Smooth muscle cell (in vitro differentiated cells): ENCODE results near the gene FAM53B. TPM values are rescaled to one million over a fixed set of nuclear protein-coding genes. Genes with fewer than 3 reads are reported as not detected.

Experiments
- DNase-seq: peaks from one replicate; lab custom pipeline; 2025; ENCODE audit not compliant: unreplicated experiment; lab: John Stamatoyannopoulos, UW
- H2AFZ ChIP-seq: fragments of 200-600 bp; sonication (generic); 2 replicates; pipeline ENCODE4 v1.6.0; 2016; ENCODE audit warnings: antibody characterized with exemption, low read depth, mild to moderate bottlenecking
- H3F3A ChIP-seq: fragments of 200-600 bp; sonication (generic); 2 replicates; pipeline ENCODE4 v1.6.0; 2017; ENCODE audit warnings: antibody characterized with exemption, low read depth
- H3K27ac ChIP-seq: fragments of 200-600 bp; sonication (generic); 2 replicates; pipeline ENCODE4 v1.5.1; 2016; ENCODE audit warnings: low read depth, mild to moderate bottlenecking
- H3K27me3 ChIP-seq: fragments of 200-600 bp; sonication (generic); 2 replicates; pipeline ENCODE4 v1.6.1; 2016; ENCODE audit warnings: low read depth, mild to moderate bottlenecking
- H3K36me3 ChIP-seq: fragments of 200-600 bp; sonication (generic); 2 replicates; pipeline ENCODE4 v1.5.1; 2016; ENCODE audit warnings: low read depth
- H3K4me1 ChIP-seq: fragments of 200-600 bp; sonication (generic); 2 replicates; pipeline ENCODE4 v1.5.1; 2016; ENCODE audit warnings: low read depth
- H3K4me2 ChIP-seq: fragments of 200-600 bp; sonication (generic); 2 replicates; pipeline ENCODE4 v1.6.0; 2016; ENCODE audit warnings: mild to moderate bottlenecking
- H3K4me3 ChIP-seq: fragments of 200-600 bp; sonication (generic); 2 replicates; pipeline ENCODE4 v1.5.1; 2016; ENCODE audit warnings: mild to moderate bottlenecking
- H3K79me2 ChIP-seq: fragments of 200-600 bp; sonication (generic); 2 replicates; pipeline ENCODE4 v1.6.0; 2016; ENCODE audit warnings: low read depth, mild to moderate bottlenecking
- H3K9ac ChIP-seq: fragments of 200-600 bp; sonication (generic); 2 replicates; pipeline ENCODE4 v1.6.0; 2016; ENCODE audit warnings: low read depth
- H3K9me3 ChIP-seq: fragments of 200-600 bp; sonication (generic); replicated peaks from 2 replicates; pipeline ENCODE4 v1.5.1; 2016; ENCODE audit warnings: low read depth
- H4K20me1 ChIP-seq: fragments of 200-600 bp; sonication (generic); 2 replicates; pipeline ENCODE4 v1.6.0; 2016; ENCODE audit warnings: low read depth
- CTCF ChIP-seq: fragments of 200-600 bp; sonication (generic); IDR thresholded peaks from 2 replicates; pipeline ENCODE4 v1.5.1; 2017; ENCODE audit warnings: borderline replicate concordance, mild to moderate bottlenecking, antibody characterized with exemption; ENCODE audit not compliant: insufficient read depth, poor library complexity, severe bottlenecking
- WGBS: methylation state at CpG from one replicate; pipeline ENCODE4 v1.1.7; 2016; ENCODE audit warnings: low lambda C conversion rate; 5-methylcytosine and 5-hydroxymethylcytosine counted together
- polyA plus RNA-seq: library from polyadenylated mRNA; unstranded; fragments of >200 nt; fragmentation: Nextera tagmentation; extraction: Ambion mirVana; gene quantifications from 2 replicates; pipeline ENCODE4 v1.2.1, GENCODE V29; 2016
- total RNA-seq: library from RNA; depleted of rRNA; stranded (reverse); fragments of >200 nt; gene quantifications from 2 replicates; pipeline ENCODE4 v1.2.3, GENCODE V29; 2014

FAM53B gene
- total and polyA plus RNA-seq, 2 experiments from 2014 or later = 5.5 to 6.2 TPM

DNA sequence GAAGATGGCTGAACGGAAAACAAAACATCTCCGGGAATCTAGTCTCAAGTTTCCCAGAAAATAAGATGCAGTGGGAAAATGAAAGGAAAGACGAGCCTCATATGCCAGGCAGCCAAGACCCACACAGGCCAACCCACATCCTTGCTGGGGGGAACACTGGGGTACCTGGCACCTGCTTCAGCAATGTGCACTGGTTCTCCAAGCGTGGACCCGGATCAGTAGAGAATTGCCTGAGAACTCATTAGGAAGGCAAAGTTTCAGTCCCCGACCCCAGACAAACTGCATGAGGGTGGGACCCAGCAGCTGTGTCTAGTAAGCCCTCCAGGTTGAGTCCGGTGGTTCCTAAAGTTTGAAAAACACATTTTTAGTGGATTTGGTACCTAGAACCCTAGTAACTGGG, 18.4 kb downstream of the FAM53B start:
- 92% methylated on average over 7 of the region's 7 CpGs for WGBS

GRCh38 chr10:124725171-124725631, 19.0 kb downstream of the FAM53B start:
- DNase-seq = no peak
- Histone ChIP-seq H3K36me3 (no peaks in the 10 kb centered on the region), H3K9ac (no peak overlapping the region), H3F3A (peaks cover 3% of the 10 kb centered on the region), H3K4me2 (no peak overlapping the region), H3K4me3 (no peak overlapping the region), H4K20me1 (peaks cover 77% of the 10 kb centered on the region), H3K27me3 (no peaks in the 10 kb centered on the region), H3K27ac (no peak overlapping the region), H3K4me1 (no peaks in the 10 kb centered on the region), H3K79me2 (no peaks in the 10 kb centered on the region), H3K9me3 (no peaks in the 10 kb centered on the region), H2AFZ (no peak overlapping the region)
- WGBS = 92% methylated on average over 9 of the region's 9 CpGs
- no peak for TF ChIP-seq CTCF

More for the DNA sequence above, 18.4 kb downstream of the FAM53B start:
- no peak overlapping the region for H3K4me2 ChIP-seq
- no peak overlapping the region for H3K4me3 ChIP-seq
- no peak overlapping the region for H3K9ac ChIP-seq
- DNase-seq = no peak
- no peaks in the 10 kb centered on the region for H3K4me1 ChIP-seq
- no peak for TF ChIP-seq CTCF
- peaks cover 75% of the 10 kb centered on the region for H4K20me1 ChIP-seq
- no peaks in the 10 kb centered on the region for H3K79me2 ChIP-seq
- H3K27ac ChIP-seq = no peak overlapping the region
- no peaks in the 10 kb centered on the region for H3K36me3 ChIP-seq
- H3K9me3 ChIP-seq = no peaks in the 10 kb centered on the region
- no peaks in the 10 kb centered on the region for H3K27me3 ChIP-seq
- peaks cover 3% of the 10 kb centered on the region for H3F3A ChIP-seq
- H2AFZ ChIP-seq = no peak overlapping the region

- Histone ChIP-seq H2AFZ (no peak overlapping the region), H3K4me1 (no peaks in the 10 kb centered on the region), H4K20me1 (peaks cover 77% of the 10 kb centered on the region), H3K36me3 (no peaks in the 10 kb centered on the region), H3F3A (peaks cover 3% of the 10 kb centered on the region), H3K79me2 (no peaks in the 10 kb centered on the region), H3K27ac (no peak overlapping the region), H3K9ac (no peak overlapping the region), H3K9me3 (no peaks in the 10 kb centered on the region), H3K4me2 (no peak overlapping the region), H3K27me3 (no peaks in the 10 kb centered on the region), H3K4me3 (no peak overlapping the region)
- no peak for TF ChIP-seq CTCF
- no peak for DNase-seq
- WGBS = 85% methylated on average over 20 of the region's 20 CpGs
These were observed 19.7 kb downstream of the FAM53B start for GRCh38 chr10:124724279-124725027.

DNA sequence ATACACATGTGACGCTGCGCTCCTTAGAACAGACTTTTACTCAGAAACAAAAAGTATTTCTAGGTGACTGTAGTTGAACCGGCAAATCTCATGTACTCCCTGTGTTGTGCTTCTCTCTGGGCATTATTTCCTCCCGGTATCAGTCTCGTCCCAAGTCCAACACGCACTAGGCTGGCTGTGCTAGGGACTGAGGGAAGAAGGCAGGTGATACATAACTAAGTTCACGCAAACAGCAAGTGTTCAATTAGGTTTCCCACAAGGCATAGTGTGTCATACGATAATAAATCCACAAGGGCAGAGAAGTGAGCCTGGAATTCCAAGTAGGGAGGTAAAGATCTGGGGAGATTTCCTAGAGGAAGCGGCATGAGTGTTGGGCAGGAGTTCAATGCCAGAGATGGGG, 20.4 kb downstream of the FAM53B start:
- Histone ChIP-seq H3K9ac (no peak overlapping the region), H3K36me3 (no peaks in the 10 kb centered on the region), H3K79me2 (no peaks in the 10 kb centered on the region), H3K4me2 (no peak overlapping the region), H3K27me3 (no peaks in the 10 kb centered on the region), H4K20me1 (peaks cover 77% of the 10 kb centered on the region), H3K4me3 (no peak overlapping the region), H3K4me1 (no peaks in the 10 kb centered on the region), H3K27ac (no peak overlapping the region), H2AFZ (no peak overlapping the region), H3F3A (peaks cover 2% of the 10 kb centered on the region), H3K9me3 (no peaks in the 10 kb centered on the region)
- no peak for DNase-seq
- no peak for TF ChIP-seq CTCF
- 92% methylated on average over 9 of the region's 9 CpGs for WGBS
